HG03139 (cell line): ENCODE data around the gene GEMIN8.
A peak's percentile ranks its signal among the peaks of the same experiment; 100 is the strongest.

ENCODE experiments used
- ATAC-seq: cut with Tn5 transposase; IDR thresholded peaks from one replicate; pipeline ENCODE4 v1.9.1; 2021; ENCODE audit not compliant: unreplicated experiment

Gene GEMIN8

GRCh38 chrX:14029425-14030173 lies at the start of gene GEMIN8:
TSS of gene GEMIN8 (minus strand) at chrX:14029892. CDS start at chrX:14021478, 8,414 bp downstream.
- peak; percentile 92 for ATAC-seq

GRCh38 chrX:14076639-14077038 lies 46.9 kb upstream of the GEMIN8 start:
- no peak for ATAC-seq

- no peak for ATAC-seq
These were observed 43.9 kb upstream of the GEMIN8 start for GRCh38 chrX:14073556-14073955.

GRCh38 chrX:14073071-14073470 lies 43.4 kb upstream of the GEMIN8 start:
- no peak for ATAC-seq

- ATAC-seq, result no peak
These were observed 36.1 kb upstream of the GEMIN8 start for GRCh38 chrX:14065800-14066199.

GRCh38 chrX:14064626-14065432 lies 35.1 kb upstream of the GEMIN8 start:
- ATAC-seq, result no peak

- ATAC-seq, result no peak
These were observed 32.8 kb upstream of the GEMIN8 start for GRCh38 chrX:14062524-14062923.

GRCh38 chrX:14056206-14056605 lies 26.5 kb upstream of the GEMIN8 start:
- no peak for ATAC-seq

GRCh38 chrX:14051416-14051815 lies 21.7 kb upstream of the GEMIN8 start:
- no peak for ATAC-seq

- ATAC-seq, result no peak
These were observed 21.0 kb upstream of the GEMIN8 start for GRCh38 chrX:14050709-14051108.

- ATAC-seq, result no peak
These were observed 13.5 kb upstream of the GEMIN8 start for GRCh38 chrX:14043209-14043608.

GRCh38 chrX:14039344-14039743 lies 9.7 kb upstream of the GEMIN8 start:
- no peak for ATAC-seq

- ATAC-seq, result no peak
These were observed 8.8 kb upstream of the GEMIN8 start for GRCh38 chrX:14038375-14039085.

GRCh38 chrX:14032406-14032805 lies 2.7 kb upstream of the GEMIN8 start:
- ATAC-seq, result no peak

- no peak for ATAC-seq
These were observed 460 bp upstream of the GEMIN8 start for GRCh38 chrX:14030174-14030530.

GRCh38 chrX:14029039-14029424 lies 660 bp downstream of the GEMIN8 start:
- no peak for ATAC-seq

- ATAC-seq, result no peak
These were observed 1.2 kb downstream of the GEMIN8 start for GRCh38 chrX:14028473-14028872.

- no peak for ATAC-seq
These were observed 2.1 kb downstream of the GEMIN8 start for GRCh38 chrX:14027511-14028019.

- no peak for ATAC-seq
These were observed 2.7 kb downstream of the GEMIN8 start for GRCh38 chrX:14027036-14027435.

GRCh38 chrX:14026121-14026520 lies 3.6 kb downstream of the GEMIN8 start:
- ATAC-seq, result no peak

- ATAC-seq, result no peak
These were observed 7.7 kb downstream of the GEMIN8 start for GRCh38 chrX:14022019-14022418.

GRCh38 chrX:14017399-14017798 lies 12.3 kb downstream of the GEMIN8 start:
- ATAC-seq, result no peak
